ENCODE measurements around the gene TNS1. TPM values are rescaled to one million over a fixed set of nuclear protein-coding genes. Genes with fewer than 3 reads are reported as not detected.

The TNS1 gene
- total and polyA plus RNA-seq, 10 of the 15 experiments (the other 5 are each of a cell fraction or from before 2014, with no cell fraction given), result 0.05 to 0.44 TPM; not detected in 8

DNA sequence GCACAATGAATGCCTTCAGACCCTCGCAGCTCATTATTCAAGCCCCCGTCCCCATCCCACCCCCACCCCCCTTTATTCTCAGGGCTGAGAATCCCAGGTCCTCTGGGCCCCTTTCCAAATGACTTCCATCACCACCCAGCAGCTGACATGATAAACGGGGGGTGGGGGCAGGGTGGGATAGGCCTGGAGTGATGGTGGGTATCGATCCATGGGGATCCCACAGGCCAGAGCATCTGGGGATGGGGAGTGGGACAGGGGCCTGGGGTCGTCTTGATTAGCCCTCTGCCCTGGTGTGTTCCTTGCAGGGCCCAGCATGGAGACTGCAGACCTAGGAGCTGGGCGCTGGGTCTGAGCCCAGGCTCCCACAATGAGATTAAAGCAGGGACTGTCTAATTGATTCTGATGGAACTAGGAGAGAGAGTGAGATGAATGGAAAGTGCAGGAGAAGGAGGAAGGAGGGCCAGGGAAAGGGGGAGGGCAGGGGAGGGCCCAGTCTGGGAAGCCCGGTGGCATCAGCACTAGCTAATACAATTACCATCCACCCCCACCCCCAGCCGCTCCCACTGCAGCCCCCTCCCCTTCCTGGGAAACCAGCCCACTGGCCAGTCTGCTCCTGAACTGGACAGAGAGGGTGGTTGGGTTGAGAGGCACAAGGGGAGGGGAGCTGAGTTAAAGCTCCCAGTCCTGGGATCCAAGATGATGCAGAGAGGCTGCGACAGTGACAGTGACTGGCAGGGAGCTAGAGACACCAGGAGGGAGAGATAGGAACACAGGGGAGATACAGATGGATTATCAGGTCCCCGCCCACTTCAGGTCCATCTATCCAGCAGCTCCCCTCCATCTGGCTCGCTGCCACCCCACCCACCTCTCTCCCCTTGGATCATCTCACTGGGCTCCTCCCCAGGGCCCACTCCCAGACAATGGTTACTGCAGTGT, 13.1 kb upstream of the TNS1 start (continued):
- no peak for TF ChIP-seq BMI1 (IDR thresholded peaks at IDR 0.05; ENCODE audit: borderline replicate concordance)

DNA sequence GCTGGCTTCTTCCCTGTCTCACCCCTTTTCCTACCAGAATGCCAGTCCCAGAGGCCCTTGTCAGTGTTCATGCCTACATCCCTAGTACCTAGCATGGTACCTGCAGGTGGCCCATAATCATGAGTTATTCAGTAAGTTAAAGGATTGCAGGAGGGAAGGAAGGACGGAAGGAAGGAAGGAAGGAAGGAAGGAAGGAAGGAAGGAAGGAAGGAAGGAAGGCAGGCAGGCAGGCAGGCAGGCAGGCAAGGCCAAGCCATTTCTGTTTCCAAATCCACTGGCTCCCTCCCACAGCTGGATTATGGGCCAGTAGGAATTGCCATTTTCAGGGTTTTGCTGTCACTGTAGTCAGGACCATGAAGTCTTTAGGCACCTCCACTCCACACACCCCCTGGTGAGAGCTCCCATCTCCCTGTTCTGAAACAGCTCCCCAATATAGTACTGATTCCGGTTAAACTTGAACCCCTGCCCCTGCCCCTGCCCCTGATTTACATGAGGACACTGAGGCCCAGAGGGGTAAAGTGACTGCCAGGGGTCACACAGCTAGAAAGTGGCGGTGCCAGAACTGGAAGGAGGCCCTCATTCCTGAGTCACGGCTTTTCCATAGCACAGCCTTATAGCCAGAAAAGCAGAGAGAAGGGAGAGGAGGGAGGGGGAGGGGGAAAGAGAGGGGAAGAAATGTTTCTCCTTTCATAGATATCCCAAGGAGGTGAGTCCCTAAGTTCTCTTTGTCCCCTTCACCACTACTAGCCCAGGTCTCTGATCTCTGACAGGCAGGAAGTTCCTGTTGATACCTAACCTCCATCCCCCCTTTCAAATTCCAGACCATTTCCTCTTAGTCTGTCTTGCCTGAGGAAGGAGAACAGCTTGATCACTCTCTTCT, 12.2 kb upstream of the TNS1 start:
- Histone ChIP-seq H3K4me3 (no peak overlapping the region), H2AFZ (ENCODE audit: control insufficient read depth, low read depth, low read length) (no peak overlapping the region), H3K79me2 (ENCODE audit: control insufficient read depth, insufficient read depth, low read length) (no peaks in the 10 kb centered on the region), H3K9ac (ENCODE audit: control insufficient read depth, insufficient read depth, low read length) (no peak overlapping the region), H3K4me2 (ENCODE audit: control insufficient read depth, insufficient read depth) (no peak overlapping the region), H3K4me1 (ENCODE audit: control insufficient read depth, insufficient read depth, low read length) (no peaks in the 10 kb centered on the region), H3K9me3 (replicated peaks; ENCODE audit: control insufficient read depth, insufficient read depth, low read length) (no peaks in the 10 kb centered on the region), H3K27ac (ENCODE audit: control insufficient read depth, insufficient read depth) (no peak overlapping the region), H3K27me3 (replicated peaks in 1 of 2; ENCODE audit: control insufficient read depth in 2 of 2, insufficient read depth in 2 of 2, low read length in 1 of 2) (peaks cover 4 to 7% of the 10 kb centered on the region in 2 experiments; a peak in 2 of 4 replicates), H4K20me1 (ENCODE audit: control insufficient read depth, insufficient read depth) (no peaks in the 10 kb centered on the region), H3K36me3 (ENCODE audit: control insufficient read depth in 2 of 2, insufficient read depth in 2 of 2, low read length in 1 of 2) (no peaks in the 10 kb centered on the region)
- intact Hi-C loops (cut with micrococcal nuclease; ENCODE audit: unreplicated experiment) (no loop called here), in situ Hi-C loops (cut with MboI) (no loop called here)
- BruUV-seq (replicated peaks), result no TSS peak
- ATAC-seq (no peak), FAIRE-seq (no peak), DNase-seq (ENCODE audit: low read depth, low spot score) (no peak)
- POLR2A ChIA-PET, result interaction anchor here (0.7 kb wide), 1 partner anchor 48 kb away, joined by 6 read pairs; no protein-coding TSS in a partner anchor
- CTCF ChIA-PET, result no interaction called here
- SMC1A ChIA-PET (ENCODE audit: uncharacterized antibody, unreplicated experiment), result no interaction called here
- 29% methylated on average over 3 of the region's 4 CpGs for WGBS (ENCODE audit: insufficient coverage, insufficient replicate concordance, low lambda C conversion rate, missing lambda C conversion rate)
- RAD21 ChIA-PET (ENCODE audit: unreplicated experiment), result no interaction called here
- TF ChIP-seq NR2F1 (conservative IDR thresholded peaks at IDR 0.05) (no peak), SMARCA5 (IDR thresholded peaks at IDR 0.05) (no peak), ZNF384 (IDR thresholded peaks at IDR 0.05; ENCODE audit: borderline replicate concordance, low read depth, low read length) (no peak), BACH1 (IDR thresholded peaks at IDR 0.05; ENCODE audit: borderline replicate concordance) (no peak)
- TF ChIP-seq, protein P1, sequence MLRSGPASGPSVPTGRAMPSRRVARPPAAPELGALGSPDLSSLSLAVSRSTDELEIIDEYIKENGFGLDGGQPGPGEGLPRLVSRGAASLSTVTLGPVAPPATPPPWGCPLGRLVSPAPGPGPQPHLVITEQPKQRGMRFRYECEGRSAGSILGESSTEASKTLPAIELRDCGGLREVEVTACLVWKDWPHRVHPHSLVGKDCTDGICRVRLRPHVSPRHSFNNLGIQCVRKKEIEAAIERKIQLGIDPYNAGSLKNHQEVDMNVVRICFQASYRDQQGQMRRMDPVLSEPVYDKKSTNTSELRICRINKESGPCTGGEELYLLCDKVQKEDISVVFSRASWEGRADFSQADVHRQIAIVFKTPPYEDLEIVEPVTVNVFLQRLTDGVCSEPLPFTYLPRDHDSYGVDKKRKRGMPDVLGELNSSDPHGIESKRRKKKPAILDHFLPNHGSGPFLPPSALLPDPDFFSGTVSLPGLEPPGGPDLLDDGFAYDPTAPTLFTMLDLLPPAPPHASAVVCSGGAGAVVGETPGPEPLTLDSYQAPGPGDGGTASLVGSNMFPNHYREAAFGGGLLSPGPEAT (IDR thresholded peaks at IDR 0.05; ENCODE audit: low read depth), result no peak
- TF ChIP-seq, protein P2, sequence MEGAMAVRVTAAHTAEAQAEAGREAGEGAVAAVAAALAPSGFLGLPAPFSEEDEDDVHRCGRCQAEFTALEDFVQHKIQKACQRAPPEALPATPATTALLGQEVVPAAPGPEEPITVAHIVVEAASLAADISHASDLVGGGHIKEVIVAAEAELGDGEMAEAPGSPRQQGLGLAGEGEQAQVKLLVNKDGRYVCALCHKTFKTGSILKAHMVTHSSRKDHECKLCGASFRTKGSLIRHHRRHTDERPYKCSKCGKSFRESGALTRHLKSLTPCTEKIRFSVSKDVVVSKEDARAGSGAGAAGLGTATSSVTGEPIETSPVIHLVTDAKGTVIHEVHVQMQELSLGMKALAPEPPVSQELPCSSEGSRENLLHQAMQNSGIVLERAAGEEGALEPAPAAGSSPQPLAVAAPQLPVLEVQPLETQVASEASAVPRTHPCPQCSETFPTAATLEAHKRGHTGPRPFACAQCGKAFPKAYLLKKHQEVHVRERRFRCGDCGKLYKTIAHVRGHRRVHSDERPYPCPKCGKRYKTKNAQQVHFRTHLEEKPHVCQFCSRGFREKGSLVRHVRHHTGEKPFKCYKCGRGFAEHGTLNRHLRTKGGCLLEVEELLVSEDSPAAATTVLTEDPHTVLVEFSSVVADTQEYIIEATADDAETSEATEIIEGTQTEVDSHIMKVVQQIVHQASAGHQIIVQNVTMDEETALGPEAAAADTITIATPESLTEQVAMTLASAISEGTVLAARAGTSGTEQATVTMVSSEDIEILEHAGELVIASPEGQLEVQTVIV (IDR thresholded peaks at IDR 0.05; ENCODE audit: borderline replicate concordance, partially characterized antibody), result no peak
- TF ChIP-seq, protein P3, sequence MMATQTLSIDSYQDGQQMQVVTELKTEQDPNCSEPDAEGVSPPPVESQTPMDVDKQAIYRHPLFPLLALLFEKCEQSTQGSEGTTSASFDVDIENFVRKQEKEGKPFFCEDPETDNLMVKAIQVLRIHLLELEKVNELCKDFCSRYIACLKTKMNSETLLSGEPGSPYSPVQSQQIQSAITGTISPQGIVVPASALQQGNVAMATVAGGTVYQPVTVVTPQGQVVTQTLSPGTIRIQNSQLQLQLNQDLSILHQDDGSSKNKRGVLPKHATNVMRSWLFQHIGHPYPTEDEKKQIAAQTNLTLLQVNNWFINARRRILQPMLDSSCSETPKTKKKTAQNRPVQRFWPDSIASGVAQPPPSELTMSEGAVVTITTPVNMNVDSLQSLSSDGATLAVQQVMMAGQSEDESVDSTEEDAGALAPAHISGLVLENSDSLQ (IDR thresholded peaks at IDR 0.05), result no peak
